HUES6 (cell line): Measurements from ENCODE around the gene IPO4.

Experiments used
- H3K27ac ChIP-seq: 2 replicates; pipeline ENCODE4 v1.7.0; 2013; ENCODE audit warnings: low read depth, mild to moderate bottlenecking, low read length, inconsistent platforms
- H3K27me3 ChIP-seq: 2 replicates; pipeline ENCODE4 v1.6.1; 2013; ENCODE audit warnings: low read length; ENCODE audit not compliant: control insufficient read depth, insufficient read depth
- H3K36me3 ChIP-seq: 2 replicates; pipeline ENCODE4 v1.6.1; 2013; ENCODE audit warnings: low read length; ENCODE audit not compliant: control insufficient read depth, insufficient read depth
- H3K4me1 ChIP-seq: 2 replicates; pipeline ENCODE4 v1.6.1; 2013; ENCODE audit warnings: low read length; ENCODE audit not compliant: control insufficient read depth, insufficient read depth
- H3K4me3 ChIP-seq: 2 replicates; pipeline ENCODE4 v1.5.1; 2013; ENCODE audit warnings: low read depth, low read length
- H3K9ac ChIP-seq: one replicate; pipeline ENCODE4 v1.6.1; 2013; ENCODE audit warnings: mild to moderate bottlenecking, low read length
- H3K9me3 ChIP-seq: 2 replicates; pipeline ENCODE4 v1.6.1; 2013; ENCODE audit warnings: low read depth, low read length; ENCODE audit not compliant: control insufficient read depth, insufficient read depth

Gene IPO4

GRCh38 chr14:24164518-24164991 lies 24.1 kb downstream of the IPO4 start:
- peaks cover 58% of the 10 kb centered on the region for H3K36me3 ChIP-seq

GRCh38 chr14:24162093-24162492 lies 26.5 kb downstream of the IPO4 start:
- no peaks in the 10 kb centered on the region for H3K9me3 ChIP-seq
- H3K27me3 ChIP-seq, result no peaks in the 10 kb centered on the region
- H3K4me1 ChIP-seq, result peaks cover 12% of the 10 kb centered on the region
- peak overlapping the region; percentile 45 for H3K9ac ChIP-seq
- peak overlapping the region; percentile 58; the same call in 1 of the 2 replicates for H3K4me3 ChIP-seq
- no peak overlapping the region for H3K27ac ChIP-seq
- peaks cover 69% of the 10 kb centered on the region for H3K36me3 ChIP-seq

More at GRCh38 chr14:24164518-24164991, 24.1 kb downstream of the IPO4 start:
- peaks cover 12% of the 10 kb centered on the region for H3K4me1 ChIP-seq
- no peaks in the 10 kb centered on the region for H3K9me3 ChIP-seq
- no peaks in the 10 kb centered on the region for H3K27me3 ChIP-seq
- H3K27ac ChIP-seq, result no peak overlapping the region
- H3K4me3 ChIP-seq, result no peak overlapping the region
- H3K9ac ChIP-seq, result no peak overlapping the region

GRCh38 chr14:24160850-24161804 lies 27.5 kb downstream of the IPO4 start, which contains the start of gene IRF9:
IRF9 (plus strand) TSS chr14:24161265; CDS start chr14:24162145, 880 bp downstream.
- Histone ChIP-seq H3K36me3 (peaks cover 69% of the 10 kb centered on the region), H3K27ac (no peak within 1 kb of the TSS; the same call in 1 of the 2 replicates), H3K9ac (peak within 1 kb of the TSS; percentile 54), H3K27me3 (no peaks in the 10 kb centered on the region), H3K4me1 (peaks cover 12% of the 10 kb centered on the region), H3K4me3 (peak within 1 kb of the TSS; percentile 58), H3K9me3 (no peaks in the 10 kb centered on the region)

DNA sequence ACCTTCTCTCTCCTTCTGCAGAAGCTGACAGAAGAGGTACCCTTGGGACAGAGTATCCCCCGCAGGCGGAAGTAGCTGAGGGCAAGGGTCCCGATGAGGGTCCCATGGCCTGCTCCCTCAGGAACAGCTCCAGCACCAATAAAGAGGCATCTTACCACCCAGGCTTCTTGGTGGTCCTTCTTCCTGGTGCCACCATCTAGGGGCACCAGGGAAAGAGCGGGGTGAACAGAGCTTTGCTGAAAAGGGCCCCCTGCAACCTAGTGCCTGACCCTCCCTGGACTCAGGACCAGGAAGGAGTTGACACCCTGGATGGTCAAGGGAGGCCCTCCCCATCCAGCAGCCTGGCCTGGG lies 28.1 kb downstream of the IPO4 start:
- H3K4me3 ChIP-seq, result no peak overlapping the region
- H3K36me3 ChIP-seq, result peaks cover 69% of the 10 kb centered on the region
- H3K4me1 ChIP-seq, result peaks cover 12% of the 10 kb centered on the region
- no peak overlapping the region for H3K9ac ChIP-seq
- H3K9me3 ChIP-seq, result no peaks in the 10 kb centered on the region
- no peaks in the 10 kb centered on the region for H3K27me3 ChIP-seq
- H3K27ac ChIP-seq, result no peak overlapping the region

GRCh38 chr14:24159777-24160498 lies 28.7 kb downstream of the IPO4 start:
- no peak overlapping the region for H3K4me3 ChIP-seq

GRCh38 chr14:24157331-24157730 lies 31.3 kb downstream of the IPO4 start:
- Histone ChIP-seq H3K4me3 (no peak overlapping the region), H3K4me1 (peaks cover 12% of the 10 kb centered on the region), H3K27ac (no peak overlapping the region), H3K27me3 (no peaks in the 10 kb centered on the region), H3K9me3 (no peaks in the 10 kb centered on the region), H3K9ac (no peak overlapping the region), H3K36me3 (peaks cover 60% of the 10 kb centered on the region)

More at GRCh38 chr14:24159777-24160498, 28.7 kb downstream of the IPO4 start:
- no peaks in the 10 kb centered on the region for H3K9me3 ChIP-seq
- H3K36me3 ChIP-seq, result peaks cover 69% of the 10 kb centered on the region
- no peak overlapping the region for H3K9ac ChIP-seq
- no peak overlapping the region for H3K27ac ChIP-seq
- H3K4me1 ChIP-seq, result peaks cover 12% of the 10 kb centered on the region
- H3K27me3 ChIP-seq, result no peaks in the 10 kb centered on the region

DNA sequence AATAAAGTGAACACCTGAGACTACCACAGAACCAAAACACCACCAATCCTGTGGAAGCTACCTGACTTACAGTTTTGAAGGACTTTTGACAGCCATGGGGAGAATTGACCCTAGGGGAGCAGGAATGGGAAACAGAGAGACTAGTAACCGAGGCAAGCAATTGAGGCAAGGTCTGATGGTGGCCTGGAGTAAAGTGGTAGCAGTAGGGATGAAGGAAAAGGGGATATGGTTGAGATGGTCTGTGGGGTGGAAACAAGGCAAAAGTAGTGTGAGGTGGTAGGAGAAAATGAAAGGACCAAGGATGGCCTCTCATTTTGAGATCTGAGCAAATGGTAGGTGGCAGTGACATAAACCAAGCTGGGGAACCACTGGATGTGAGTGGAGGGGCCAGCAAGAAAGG lies 31.8 kb downstream of the IPO4 start:
- Histone ChIP-seq H3K4me3 (no peak overlapping the region), H3K27ac (no peak overlapping the region), H3K36me3 (peaks cover 61% of the 10 kb centered on the region), H3K9me3 (no peaks in the 10 kb centered on the region), H3K9ac (no peak overlapping the region), H3K4me1 (peaks cover 11% of the 10 kb centered on the region), H3K27me3 (no peaks in the 10 kb centered on the region)

DNA sequence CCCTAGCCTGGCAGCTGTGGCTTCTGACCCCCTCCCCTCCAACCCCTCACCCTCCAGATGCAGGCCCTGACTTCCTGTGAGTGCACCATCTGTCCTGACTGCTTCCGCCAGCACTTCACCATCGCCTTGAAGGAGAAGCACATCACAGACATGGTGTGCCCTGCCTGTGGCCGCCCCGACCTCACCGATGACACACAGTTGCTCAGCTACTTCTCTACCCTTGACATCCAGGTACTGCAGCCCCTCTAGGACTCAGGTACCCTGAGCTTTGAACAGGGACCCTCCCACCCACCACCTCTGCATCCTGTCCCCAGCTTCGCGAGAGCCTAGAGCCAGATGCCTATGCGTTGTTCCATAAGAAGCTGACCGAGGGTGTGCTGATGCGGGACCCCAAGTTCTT lies 33.5 kb downstream of the IPO4 start:
- H3K27ac ChIP-seq, result no peak overlapping the region
- no peaks in the 10 kb centered on the region for H3K4me1 ChIP-seq
- H3K27me3 ChIP-seq, result no peaks in the 10 kb centered on the region
- H3K36me3 ChIP-seq, result peaks cover 71% of the 10 kb centered on the region
- H3K9me3 ChIP-seq, result no peaks in the 10 kb centered on the region
- no peak overlapping the region for H3K4me3 ChIP-seq
- no peak overlapping the region for H3K9ac ChIP-seq

GRCh38 chr14:24151404-24152080 lies 37.1 kb downstream of the IPO4 start:
- H3K36me3 ChIP-seq, result peaks cover 55% of the 10 kb centered on the region
- H3K27me3 ChIP-seq, result no peaks in the 10 kb centered on the region
- no peak overlapping the region for H3K27ac ChIP-seq
- H3K4me1 ChIP-seq, result peaks cover 8% of the 10 kb centered on the region; the same call in 1 of the 2 replicates
- H3K4me3 ChIP-seq, result no peak overlapping the region
- H3K9me3 ChIP-seq, result no peaks in the 10 kb centered on the region
- no peak overlapping the region for H3K9ac ChIP-seq

- Histone ChIP-seq H3K4me3 (no peak overlapping the region), H3K9me3 (no peaks in the 10 kb centered on the region), H3K9ac (no peak overlapping the region), H3K4me1 (peaks cover 8% of the 10 kb centered on the region; the same call in 1 of the 2 replicates), H3K27ac (no peak overlapping the region), H3K27me3 (no peaks in the 10 kb centered on the region), H3K36me3 (peaks cover 54% of the 10 kb centered on the region)
Measured at GRCh38 chr14:24150993-24151392, 37.6 kb downstream of the IPO4 start.
